GM23338 (cell line): ENCODE measurements around the gene ME1. TPM values are rescaled to one million over a fixed set of nuclear protein-coding genes. Genes with fewer than 3 reads are reported as not detected.

Experiments used
- ATAC-seq: fragments of 200-7000 bp; cut with Tn5 transposase; 3 replicates; pipeline ENCODE4 v1.9.1; 2020
- DNase-seq: peaks from one replicate; pipeline ENCODE4 v3.0.0-alpha.2; 2015; ENCODE audit warnings: low spot score
- H2AFZ ChIP-seq: fragments of 200-600 bp; sonication (generic); 2 replicates; pipeline ENCODE4 v1.8.0; 2016; ENCODE audit warnings: antibody characterized with exemption, mild to moderate bottlenecking, moderate library complexity
- H3F3A ChIP-seq: fragments of 200-600 bp; sonication (generic); replicated peaks from 2 replicates; pipeline ENCODE4 v1.8.0; 2017; ENCODE audit warnings: antibody characterized with exemption, mixed run types, low read depth
- H3K27ac ChIP-seq: fragments of 200-600 bp; sonication (generic); 2 replicates; pipeline ENCODE4 v1.6.1; 2016; ENCODE audit warnings: low read depth
- H3K27me3 ChIP-seq: fragments of 200-600 bp; sonication (generic); 2 replicates; pipeline ENCODE4 v1.8.0; 2016; ENCODE audit warnings: mild to moderate bottlenecking, mixed run types, moderate library complexity; ENCODE audit not compliant: insufficient read depth
- H3K36me3 ChIP-seq: fragments of 200-600 bp; sonication (generic); 2 replicates; pipeline ENCODE4 v1.8.0; 2016; ENCODE audit warnings: mild to moderate bottlenecking; ENCODE audit not compliant: insufficient read depth
- H3K4me1 ChIP-seq: fragments of 200-600 bp; sonication (generic); 2 replicates; pipeline ENCODE4 v1.8.0; 2016; ENCODE audit warnings: mild to moderate bottlenecking, moderate library complexity; ENCODE audit not compliant: insufficient read depth
- H3K4me2 ChIP-seq: fragments of 200-600 bp; sonication (generic); 2 replicates; pipeline ENCODE4 v1.7.1; 2017; ENCODE audit warnings: mixed run types
- H3K4me3 ChIP-seq: fragments of 200-600 bp; sonication (generic); 2 replicates; pipeline ENCODE4 v1.6.1; 2016; ENCODE audit warnings: mixed run types
- H3K79me2 ChIP-seq: fragments of 200-600 bp; sonication (generic); replicated peaks from 2 replicates; pipeline ENCODE4 v1.8.0; 2017; ENCODE audit warnings: mild to moderate bottlenecking; ENCODE audit not compliant: insufficient read depth
- H3K9me2 ChIP-seq: fragments of 200-600 bp; sonication (generic); 2 replicates; pipeline ENCODE4 v1.8.0; 2017; ENCODE audit not compliant: insufficient read depth
- H4K20me1 ChIP-seq: fragments of 200-600 bp; sonication (generic); replicated peaks from 2 replicates; pipeline ENCODE4 v1.8.0; 2017; ENCODE audit warnings: mild to moderate bottlenecking; ENCODE audit not compliant: insufficient read depth
- H3K27ac Mint-ChIP-seq: 2 replicates; pipeline ENCODE4 v1.8.0; 2020; ENCODE audit warnings: inconsistent platforms, mild to moderate bottlenecking, moderate library complexity, mixed read lengths
- H3K27me3 Mint-ChIP-seq: 3 replicates; pipeline ENCODE4 v1.8.0; 2022; ENCODE audit warnings: low read depth, mild to moderate bottlenecking, moderate library complexity, mixed read lengths, inconsistent platforms; ENCODE audit not compliant: insufficient read depth, poor library complexity
- H3K36me3 Mint-ChIP-seq: 3 replicates; pipeline ENCODE4 v1.8.0; 2021; ENCODE audit warnings: low read depth, mild to moderate bottlenecking, inconsistent platforms, moderate library complexity, mixed read lengths
- H3K4me1 Mint-ChIP-seq: 3 replicates; pipeline ENCODE4 v1.8.0; 2020; ENCODE audit warnings: mild to moderate bottlenecking, inconsistent platforms, mixed read lengths
- H3K4me3 Mint-ChIP-seq: 3 replicates; pipeline ENCODE4 v1.8.0; 2021; ENCODE audit warnings: moderate library complexity, mild to moderate bottlenecking, inconsistent platforms, mixed read lengths
- H3K9me3 Mint-ChIP-seq: 3 replicates; pipeline ENCODE4 v1.8.0; 2020; ENCODE audit warnings: moderate library complexity, mild to moderate bottlenecking, inconsistent platforms, mixed read lengths
- ETS1 ChIP-seq: IDR thresholded peaks from 2 replicates; pipeline ENCODE4 v1.6.1; 2016; ENCODE audit warnings: antibody characterized with exemption
- EZH2phosphoT487 ChIP-seq: fragments of 200-600 bp; sonication (generic); IDR thresholded peaks from one replicate; pipeline ENCODE4 v1.8.1; 2018; ENCODE audit warnings: antibody characterized with exemption; ENCODE audit not compliant: unreplicated experiment
- JUNB ChIP-seq: IDR thresholded peaks from one replicate; pipeline ENCODE4 v1.6.1; 2016; ENCODE audit warnings: antibody characterized with exemption; ENCODE audit not compliant: unreplicated experiment
- NANOG ChIP-seq: IDR thresholded peaks from 2 replicates; pipeline ENCODE4 v1.6.1; 2016; ENCODE audit warnings: antibody characterized with exemption, borderline replicate concordance
- POLR2AphosphoS5 ChIP-seq: IDR thresholded peaks from 2 replicates; pipeline ENCODE4 v1.6.1; 2016; ENCODE audit warnings: antibody characterized with exemption, low read depth
- STAT1 ChIP-seq: IDR thresholded peaks from one replicate; pipeline ENCODE4 v1.6.1; 2016; ENCODE audit warnings: antibody characterized with exemption; ENCODE audit not compliant: unreplicated experiment
- ZNF114 ChIP-seq: fragments of 250-450 bp; sonication (Bioruptor Pico); IDR thresholded peaks from 2 replicates; pipeline ENCODE4 v1.5.0; 2020; ENCODE audit warnings: mild to moderate bottlenecking, moderate library complexity
- ZNF331 ChIP-seq: fragments of 250-450 bp; sonication (Bioruptor Pico); IDR thresholded peaks from 2 replicates; pipeline ENCODE4 v1.5.0; 2020; ENCODE audit warnings: low read depth, mild to moderate bottlenecking, moderate library complexity
- polyA plus RNA-seq: library from polyadenylated mRNA; unstranded; fragments of >200 nt; fragmentation: Nextera tagmentation; extraction: Ambion mirVana; gene quantifications from 2 replicates; pipeline ENCODE4 v1.2.1, GENCODE V29; 2016
- total RNA-seq: library from RNA; depleted of rRNA; stranded (reverse); fragments of >200 nt; shearing (Covaris generic); gene quantifications from 2 replicates; pipeline ENCODE4 v1.2.3, GENCODE V29; 2014
- TF ChIP-seq, protein P1 (sequence below): IDR thresholded peaks from one replicate; pipeline ENCODE4 v1.6.1; 2018; ENCODE audit warnings: antibody characterized with exemption; ENCODE audit not compliant: unreplicated experiment

ME1 gene
- total and polyA plus RNA-seq, 2 experiments from 2014 or later, result 6.4 to 8.0 TPM

DNA sequence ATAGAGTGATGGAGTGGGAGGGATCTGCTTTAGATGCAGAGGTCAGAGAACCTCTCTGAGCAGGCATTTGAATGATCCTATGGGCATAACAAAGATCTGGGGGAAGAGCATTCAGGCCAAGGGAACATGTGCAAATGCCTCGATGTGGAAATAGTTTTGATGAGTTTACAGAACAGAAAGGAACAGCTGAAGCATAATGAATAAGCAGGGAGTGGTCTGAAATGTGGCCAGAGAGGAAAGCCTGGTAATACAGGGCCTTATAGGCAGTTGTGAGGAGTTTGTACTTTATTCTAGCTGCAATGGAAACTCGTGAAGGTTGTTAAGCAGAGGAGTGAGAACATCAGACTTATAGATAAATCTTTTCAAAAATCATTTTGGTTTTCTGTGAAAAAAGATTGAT, 33.0 kb upstream of the ME1 start:
- H3K27me3 ChIP-seq, result peaks cover 53% of the 10 kb centered on the region
- Mint-ChIP-seq H3K4me3 (no peak overlapping the region), H3K4me1 (peaks cover 17% of the 10 kb centered on the region), H3K36me3 (no peaks in the 10 kb centered on the region), H3K27me3 (peaks cover 4% of the 10 kb centered on the region), H3K27ac (no peak overlapping the region), H3K9me3 (no peaks in the 10 kb centered on the region)
- H3K27ac ChIP-seq, result no peak overlapping the region
- H3K9me2 ChIP-seq, result no peaks in the 10 kb centered on the region
- no peaks in the 10 kb centered on the region for H3K79me2 ChIP-seq
- H3F3A ChIP-seq, result no peaks in the 10 kb centered on the region
- no peak overlapping the region for H3K4me3 ChIP-seq
- no peaks in the 10 kb centered on the region for H4K20me1 ChIP-seq
- DNase-seq, result no peak
- H3K4me2 ChIP-seq, result no peak overlapping the region
- no peak for ATAC-seq
- H2AFZ ChIP-seq, result no peak overlapping the region
- H3K4me1 ChIP-seq, result peaks cover 7% of the 10 kb centered on the region
- no peaks in the 10 kb centered on the region for H3K36me3 ChIP-seq
- TF ChIP-seq, protein P1, sequence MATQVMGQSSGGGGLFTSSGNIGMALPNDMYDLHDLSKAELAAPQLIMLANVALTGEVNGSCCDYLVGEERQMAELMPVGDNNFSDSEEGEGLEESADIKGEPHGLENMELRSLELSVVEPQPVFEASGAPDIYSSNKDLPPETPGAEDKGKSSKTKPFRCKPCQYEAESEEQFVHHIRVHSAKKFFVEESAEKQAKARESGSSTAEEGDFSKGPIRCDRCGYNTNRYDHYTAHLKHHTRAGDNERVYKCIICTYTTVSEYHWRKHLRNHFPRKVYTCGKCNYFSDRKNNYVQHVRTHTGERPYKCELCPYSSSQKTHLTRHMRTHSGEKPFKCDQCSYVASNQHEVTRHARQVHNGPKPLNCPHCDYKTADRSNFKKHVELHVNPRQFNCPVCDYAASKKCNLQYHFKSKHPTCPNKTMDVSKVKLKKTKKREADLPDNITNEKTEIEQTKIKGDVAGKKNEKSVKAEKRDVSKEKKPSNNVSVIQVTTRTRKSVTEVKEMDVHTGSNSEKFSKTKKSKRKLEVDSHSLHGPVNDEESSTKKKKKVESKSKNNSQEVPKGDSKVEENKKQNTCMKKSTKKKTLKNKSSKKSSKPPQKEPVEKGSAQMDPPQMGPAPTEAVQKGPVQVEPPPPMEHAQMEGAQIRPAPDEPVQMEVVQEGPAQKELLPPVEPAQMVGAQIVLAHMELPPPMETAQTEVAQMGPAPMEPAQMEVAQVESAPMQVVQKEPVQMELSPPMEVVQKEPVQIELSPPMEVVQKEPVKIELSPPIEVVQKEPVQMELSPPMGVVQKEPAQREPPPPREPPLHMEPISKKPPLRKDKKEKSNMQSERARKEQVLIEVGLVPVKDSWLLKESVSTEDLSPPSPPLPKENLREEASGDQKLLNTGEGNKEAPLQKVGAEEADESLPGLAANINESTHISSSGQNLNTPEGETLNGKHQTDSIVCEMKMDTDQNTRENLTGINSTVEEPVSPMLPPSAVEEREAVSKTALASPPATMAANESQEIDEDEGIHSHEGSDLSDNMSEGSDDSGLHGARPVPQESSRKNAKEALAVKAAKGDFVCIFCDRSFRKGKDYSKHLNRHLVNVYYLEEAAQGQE, result no peak
- TF ChIP-seq ZNF331 (CRISPR knock-in tag) (no peak), ETS1 (no peak), POLR2AphosphoS5 (no peak), NANOG (no peak), EZH2phosphoT487 (no peak)

GRCh38 chr6:83462524-83462923, 31.7 kb upstream of the ME1 start:
- H3K27me3 ChIP-seq, result peaks cover 53% of the 10 kb centered on the region
- Mint-ChIP-seq H3K4me1 (peaks cover 17% of the 10 kb centered on the region), H3K36me3 (no peaks in the 10 kb centered on the region), H3K4me3 (no peak overlapping the region), H3K9me3 (no peaks in the 10 kb centered on the region), H3K27ac (no peak overlapping the region), H3K27me3 (peaks cover 4% of the 10 kb centered on the region)
- no peaks in the 10 kb centered on the region for H3K79me2 ChIP-seq
- no peak overlapping the region for H3K27ac ChIP-seq
- H3K36me3 ChIP-seq, result no peaks in the 10 kb centered on the region
- H3K4me2 ChIP-seq, result 0 out of 2 replicates have a peak overlapping the region, but pooled peaks have one; percentile 16
- H3K9me2 ChIP-seq, result no peaks in the 10 kb centered on the region
- DNase-seq (peak; percentile 73), ATAC-seq (peak; percentile 87)
- TF ChIP-seq STAT1 (no peak), POLR2AphosphoS5 (0 out of 2 replicates have a peak, but pooled peaks have one; percentile 23), JUNB (no peak), ZNF114 (no peak), EZH2phosphoT487 (no peak)
- H4K20me1 ChIP-seq, result no peaks in the 10 kb centered on the region
- no peak overlapping the region for H3K4me3 ChIP-seq
- no peaks in the 10 kb centered on the region for H3F3A ChIP-seq
- H3K4me1 ChIP-seq, result peaks cover 7% of the 10 kb centered on the region
- H2AFZ ChIP-seq, result no peak overlapping the region
